HG02759 (cell line): Measurements from ENCODE around the gene RBKS.

ENCODE experiments used
- ATAC-seq: cut with Tn5 transposase; IDR thresholded peaks from one replicate; pipeline ENCODE4 v1.9.1; 2021; ENCODE audit warnings: mild to moderate bottlenecking, moderate library complexity; ENCODE audit not compliant: unreplicated experiment

The RBKS gene

DNA sequence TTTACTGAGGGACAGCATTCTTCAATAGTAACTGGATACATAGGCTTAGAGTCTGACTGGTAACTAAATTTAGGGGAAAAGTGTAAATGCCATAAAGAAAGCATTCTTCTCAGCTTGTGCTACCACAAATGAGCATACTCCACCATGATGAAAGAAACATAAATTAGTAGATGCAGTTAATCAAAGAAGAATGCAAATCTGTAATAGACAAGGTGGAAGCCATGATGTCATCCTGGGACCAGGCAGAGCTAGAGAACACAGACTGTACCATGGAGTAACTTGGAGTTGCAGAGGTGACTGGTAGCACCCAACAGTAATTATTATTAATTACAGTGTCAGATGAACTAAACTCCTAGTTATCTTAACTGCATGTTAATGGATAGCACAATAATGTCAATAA lies 51.7 kb downstream of the RBKS start:
- ATAC-seq, result no peak

DNA sequence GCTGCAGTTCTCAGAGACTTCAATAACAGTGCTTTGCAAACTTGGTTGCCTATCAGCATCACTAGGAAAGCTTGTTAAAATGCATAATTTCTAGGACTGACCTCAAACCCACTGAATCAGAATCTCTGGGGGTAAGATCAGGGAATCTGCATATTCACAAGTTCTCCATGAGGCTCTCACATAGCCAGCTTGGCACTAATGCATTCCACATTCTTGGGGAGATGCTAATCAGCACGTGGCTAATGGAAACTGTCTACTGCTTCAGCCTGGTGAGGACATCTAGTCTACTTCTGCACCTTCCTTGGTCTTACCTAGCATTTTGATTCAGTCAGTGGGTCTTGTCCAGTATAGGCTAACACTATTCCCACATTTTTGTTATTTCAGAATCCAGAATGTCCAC lies 56.3 kb downstream of the RBKS start:
- no peak for ATAC-seq

DNA sequence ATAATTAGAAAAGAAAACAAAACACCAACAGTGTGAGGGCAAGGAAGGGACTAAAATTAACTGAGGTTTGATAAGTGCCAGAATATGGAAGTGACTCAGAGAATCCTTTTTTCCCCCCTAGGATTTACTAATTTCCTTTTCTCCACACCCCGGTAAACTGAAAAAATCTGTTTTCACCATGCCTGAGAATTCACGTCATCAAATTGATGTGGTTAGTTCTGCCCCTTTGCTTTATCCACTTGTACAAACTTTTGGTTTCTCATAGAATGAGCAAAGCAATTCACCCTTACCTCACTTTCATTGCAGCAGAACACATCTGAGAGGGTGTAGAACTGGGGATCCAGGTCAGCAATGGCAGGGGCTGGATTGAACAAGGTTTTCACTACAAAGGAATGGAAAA lies 57.8 kb downstream of the RBKS start:
- ATAC-seq, result no peak

DNA sequence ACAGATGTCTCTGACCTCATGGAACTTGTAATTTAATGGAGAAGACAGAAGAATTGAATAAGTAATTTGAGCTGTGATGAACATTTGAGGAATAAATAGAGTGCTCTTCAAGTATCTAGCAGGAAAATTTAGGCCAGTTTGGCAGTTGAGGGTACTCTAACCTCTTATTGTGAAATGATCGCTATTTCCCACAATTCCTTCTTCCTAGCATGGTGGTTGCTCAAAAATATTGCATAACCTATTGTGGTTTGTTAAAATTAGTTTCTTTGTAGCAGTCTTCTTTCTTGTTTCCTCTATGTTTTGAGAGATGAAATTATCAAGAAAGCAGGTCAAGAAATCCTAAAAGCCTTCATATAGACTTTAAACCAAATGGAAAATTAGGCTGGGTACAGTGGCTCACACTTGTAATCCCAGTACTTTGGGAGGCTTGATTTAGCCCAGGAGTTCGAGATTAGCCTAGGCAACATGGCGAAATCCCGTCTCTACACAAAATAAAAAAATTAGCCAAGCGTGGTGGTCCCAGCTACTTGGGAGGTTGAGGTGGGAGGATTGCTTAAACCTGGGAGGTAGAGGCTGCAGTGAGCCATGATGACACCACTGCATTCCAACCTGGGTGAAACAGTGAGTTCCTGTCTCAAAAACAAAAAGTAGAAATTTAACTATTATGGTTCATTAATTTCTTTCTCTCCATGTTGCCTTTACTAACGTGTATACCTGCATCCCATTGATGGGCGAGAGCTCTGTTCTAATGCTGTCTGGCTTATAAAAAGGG lies 58.7 kb downstream of the RBKS start:
- no peak for ATAC-seq

DNA sequence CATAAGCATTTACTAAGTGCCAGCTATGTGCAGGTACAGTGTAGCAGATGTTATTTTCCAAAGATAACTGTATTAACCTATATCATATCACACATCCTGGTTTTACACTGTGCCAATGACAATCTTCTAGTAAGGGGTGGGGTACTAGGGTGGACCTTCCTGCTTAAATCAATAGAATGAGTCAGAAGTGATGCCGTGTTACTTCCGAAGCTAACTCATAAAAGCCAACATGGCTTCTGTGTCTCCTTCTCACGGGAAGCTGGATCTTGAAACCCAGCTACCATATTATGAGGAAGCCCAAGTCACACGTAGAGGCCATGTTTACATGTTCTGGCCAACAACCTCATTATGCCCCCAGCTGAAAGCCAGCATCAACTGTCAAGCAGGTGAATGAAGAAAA lies 59.5 kb downstream of the RBKS start:
- ATAC-seq, result no peak

DNA sequence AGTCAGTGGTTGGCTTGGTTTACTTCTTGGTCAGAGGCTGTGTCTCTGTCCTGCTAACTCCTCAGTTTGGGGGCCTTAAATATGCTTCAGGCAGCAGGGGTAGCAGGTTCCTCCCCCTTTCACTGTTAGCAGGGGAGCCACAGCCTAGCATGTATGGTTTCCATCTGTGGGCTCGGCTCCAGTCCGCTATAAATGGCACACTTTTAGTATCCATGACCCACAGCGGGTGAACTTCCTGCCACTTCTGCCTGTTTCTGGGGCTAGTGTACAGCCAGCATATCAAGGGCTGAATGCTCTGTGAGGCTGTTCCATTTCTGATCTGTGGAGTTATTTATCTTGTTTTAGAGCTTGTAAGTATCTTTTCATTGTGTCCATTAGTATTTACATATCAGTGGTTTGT lies 60.4 kb downstream of the RBKS start:
- ATAC-seq, result no peak

DNA sequence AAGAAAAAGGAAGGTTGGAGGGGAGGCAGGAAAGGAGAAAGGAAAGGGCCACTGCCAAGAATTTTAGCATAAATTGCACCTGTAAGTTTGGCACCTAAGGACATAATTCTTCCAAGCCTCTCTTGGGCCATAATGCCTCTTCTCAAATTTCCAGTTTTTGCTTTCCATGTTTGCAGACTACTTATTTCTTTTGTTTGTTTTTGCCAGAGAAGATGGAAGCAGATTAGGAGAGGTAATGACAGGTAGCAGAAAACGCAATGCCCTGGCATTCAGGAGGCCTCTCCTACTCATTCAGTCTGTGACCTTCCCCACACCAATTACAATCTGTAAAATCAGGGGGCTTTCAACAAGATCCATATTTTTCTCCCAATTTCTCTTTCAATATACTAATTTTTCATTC lies 61.9 kb downstream of the RBKS start:
- no peak for ATAC-seq

DNA sequence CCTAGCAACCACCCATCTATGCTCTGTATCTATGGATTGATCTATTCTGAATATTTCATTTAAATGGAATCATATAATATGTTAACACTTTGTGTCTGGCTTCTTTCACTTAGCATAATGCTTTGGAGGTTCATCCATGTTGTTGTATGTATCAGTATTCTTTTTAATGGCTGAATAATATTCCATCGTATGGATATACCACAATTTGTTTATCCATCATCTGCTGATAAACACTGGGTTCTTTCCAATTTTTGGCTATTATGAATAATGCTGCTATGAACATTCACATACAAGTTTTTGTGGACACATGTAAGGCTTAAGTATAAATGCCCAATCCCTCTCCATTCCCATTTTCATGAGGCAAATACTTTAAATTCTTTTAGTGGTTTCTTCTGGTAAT lies 65.8 kb downstream of the RBKS start:
- ATAC-seq, result no peak

DNA sequence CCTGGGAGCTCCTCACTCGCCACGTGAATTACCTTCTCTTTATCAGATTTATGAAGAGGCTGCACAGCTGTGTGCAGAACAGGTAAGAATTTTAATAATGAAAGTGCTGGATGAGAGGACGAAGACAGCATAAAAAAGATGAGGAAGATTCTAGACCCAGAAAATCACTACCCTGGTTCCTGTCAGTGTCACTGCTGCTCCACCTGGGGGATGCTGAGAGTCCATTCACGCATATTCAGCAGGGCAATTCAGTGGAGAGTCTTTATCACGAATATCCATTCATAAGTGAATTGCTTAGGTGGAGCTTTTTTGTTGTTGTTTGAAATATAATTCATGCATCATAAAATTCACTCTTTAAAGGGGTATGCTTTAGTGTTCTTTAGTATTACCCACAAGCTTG lies 66.6 kb downstream of the RBKS start:
- ATAC-seq, result no peak

DNA sequence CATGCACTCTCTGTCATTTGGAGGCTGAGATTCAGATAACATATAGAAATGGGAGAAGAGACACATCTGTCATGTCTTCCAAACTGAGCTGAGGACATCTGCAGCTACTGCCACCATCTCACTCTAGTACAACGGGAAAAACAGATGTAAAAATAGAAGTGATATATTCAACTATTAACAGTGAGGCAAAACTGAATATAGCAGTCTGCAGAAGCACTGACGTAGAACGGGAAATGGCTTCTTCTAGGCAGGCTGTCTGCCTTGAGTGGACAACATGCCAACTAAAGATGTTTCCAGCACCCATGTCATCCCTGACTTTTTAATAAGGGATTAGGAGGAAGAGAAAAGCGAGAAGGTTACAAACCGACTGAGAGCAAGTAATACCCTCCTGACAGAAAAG lies 67.1 kb downstream of the RBKS start:
- ATAC-seq, result no peak

DNA sequence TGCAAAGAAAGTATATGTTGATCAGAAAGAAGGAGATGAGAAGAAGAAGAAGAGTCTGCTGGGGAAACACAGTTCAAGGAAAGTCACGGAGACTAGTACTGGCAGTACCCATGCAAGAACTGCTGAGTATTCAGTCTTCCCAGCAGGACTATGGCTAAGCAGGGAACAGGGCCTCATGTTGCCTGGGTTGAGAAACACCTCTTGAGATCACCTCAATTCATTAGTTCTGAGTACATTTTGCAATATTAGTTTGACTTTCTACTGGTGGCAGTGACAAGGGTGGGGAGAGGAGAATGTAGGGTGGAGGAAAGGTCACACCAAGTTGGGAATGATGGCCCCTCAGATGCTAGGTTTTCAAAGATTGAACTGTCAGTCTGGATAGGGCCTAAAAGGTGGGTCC lies 68.1 kb downstream of the RBKS start:
- no peak for ATAC-seq

DNA sequence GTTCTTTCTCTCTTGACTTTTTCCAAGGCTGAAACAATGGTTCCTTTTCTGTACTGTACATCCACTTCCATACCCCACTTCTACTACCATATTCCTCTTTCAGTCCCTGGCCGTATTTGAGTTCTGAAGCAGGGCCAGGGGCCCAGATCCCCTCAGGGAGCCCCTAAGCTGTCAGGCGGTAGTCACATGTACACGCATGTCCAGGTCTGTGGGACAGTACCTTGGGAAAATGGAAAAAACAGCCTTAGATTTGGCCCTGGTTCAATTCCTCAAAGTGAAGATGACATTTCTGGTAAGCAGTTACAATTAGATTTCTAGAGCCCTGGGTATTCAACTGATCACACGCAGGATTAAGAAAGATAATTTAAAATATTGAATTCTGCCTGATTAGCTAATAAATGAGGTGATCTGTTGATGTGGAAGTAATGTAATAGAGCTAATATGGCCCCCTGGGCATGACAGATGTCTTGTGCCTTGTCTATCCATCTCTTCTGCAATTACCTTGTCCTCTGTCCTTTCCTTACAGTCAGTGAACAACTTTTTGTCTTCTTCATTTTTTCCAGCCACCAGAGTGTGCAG lies 74.2 kb downstream of the RBKS start:
- no peak for ATAC-seq

DNA sequence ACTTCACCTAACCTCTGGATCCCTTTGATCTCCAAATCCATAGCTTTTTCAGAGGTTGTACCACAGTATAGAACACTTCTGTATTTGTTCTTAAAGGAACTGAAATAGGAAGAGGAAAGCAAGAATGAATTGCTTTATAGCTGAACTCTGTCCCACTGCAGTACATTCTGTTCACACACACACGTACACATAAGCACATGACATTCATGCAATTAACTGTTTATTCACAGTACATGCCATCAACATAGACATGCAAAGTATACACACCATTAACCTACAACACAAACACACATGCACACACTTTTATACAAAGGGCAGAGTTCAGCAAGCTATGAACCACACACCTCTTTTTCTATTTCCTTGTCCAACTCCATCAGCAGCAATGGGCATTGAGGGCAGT lies 75.4 kb downstream of the RBKS start:
- no peak for ATAC-seq

DNA sequence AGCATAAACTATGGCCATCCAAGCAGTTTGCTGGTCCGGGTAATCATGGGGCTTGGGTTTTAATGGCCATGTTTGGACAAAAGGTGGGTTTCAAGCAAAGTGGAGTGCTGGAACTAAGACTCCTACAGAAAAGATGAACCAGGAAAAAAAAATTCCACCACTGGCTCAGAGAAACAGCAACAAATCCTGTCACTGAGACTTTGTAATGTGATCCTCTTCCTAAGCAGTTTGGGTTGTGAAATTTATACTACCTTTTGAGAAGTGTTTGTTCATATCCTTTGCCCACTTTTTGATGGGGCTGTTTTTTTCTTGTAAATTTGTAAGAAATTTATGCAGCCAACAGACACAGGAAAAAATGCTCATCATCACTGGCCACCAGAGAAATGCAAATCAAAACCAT lies 78.4 kb downstream of the RBKS start:
- ATAC-seq, result no peak

DNA sequence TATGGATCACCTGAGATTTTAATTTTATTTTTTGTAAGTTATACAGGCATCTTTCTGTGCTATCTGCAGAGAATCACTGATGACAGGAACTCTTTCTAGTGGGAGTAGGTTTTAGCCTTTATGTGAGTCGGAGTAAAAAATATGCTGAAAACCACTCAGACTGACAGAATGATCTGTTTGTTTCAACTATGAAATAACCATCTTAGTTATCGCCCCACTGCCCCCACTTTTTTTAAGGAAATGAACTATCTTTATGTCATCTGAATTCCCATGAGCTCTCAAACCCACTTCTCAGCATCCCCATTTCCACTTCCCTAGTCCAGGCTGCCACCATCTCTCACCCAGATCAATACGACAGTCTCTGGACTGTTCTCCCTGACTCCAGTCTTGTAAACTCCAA lies 79.7 kb downstream of the RBKS start:
- no peak for ATAC-seq

DNA sequence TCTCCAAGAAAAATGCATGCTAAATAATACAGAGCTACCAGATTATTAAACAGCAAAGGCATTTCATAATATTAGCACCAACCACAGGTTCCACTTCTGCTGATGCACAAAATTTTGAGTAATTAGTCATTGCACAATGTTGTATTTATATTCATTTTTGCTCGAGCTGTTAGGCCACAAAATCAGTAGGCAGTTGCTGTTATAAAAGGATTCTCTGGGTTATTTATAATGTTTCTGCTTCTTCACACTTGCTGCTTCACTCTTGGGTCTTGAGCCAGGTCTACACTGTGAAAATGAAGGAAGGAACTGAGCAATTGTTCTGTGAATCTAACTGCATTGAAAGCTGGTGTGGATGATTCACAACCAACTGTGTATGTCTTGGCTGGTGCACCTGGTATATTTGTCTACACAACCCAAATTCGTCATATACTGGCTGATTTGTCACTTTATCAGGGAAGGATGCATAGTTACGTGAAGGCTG lies 80.4 kb downstream of the RBKS start:
- no peak for ATAC-seq

DNA sequence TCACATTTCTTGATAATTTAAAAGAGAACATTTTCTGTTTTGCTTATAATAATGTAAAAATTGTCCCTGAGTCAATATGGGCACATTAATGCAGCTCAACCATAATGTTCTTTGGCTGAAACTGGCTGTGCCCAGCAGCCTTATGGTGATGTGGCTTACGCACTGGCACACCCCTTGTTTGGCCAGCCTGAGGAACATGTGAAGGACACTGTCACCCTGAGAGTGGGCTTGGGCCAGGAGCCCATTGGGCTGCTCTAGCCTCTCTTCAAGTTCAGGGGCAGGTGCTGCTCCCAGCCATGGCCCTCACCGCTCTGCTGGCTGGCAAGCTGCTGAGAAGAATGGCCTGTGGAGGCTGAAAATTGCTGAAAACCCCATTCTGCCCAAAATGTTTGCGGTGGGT lies 81.2 kb downstream of the RBKS start:
- no peak for ATAC-seq

DNA sequence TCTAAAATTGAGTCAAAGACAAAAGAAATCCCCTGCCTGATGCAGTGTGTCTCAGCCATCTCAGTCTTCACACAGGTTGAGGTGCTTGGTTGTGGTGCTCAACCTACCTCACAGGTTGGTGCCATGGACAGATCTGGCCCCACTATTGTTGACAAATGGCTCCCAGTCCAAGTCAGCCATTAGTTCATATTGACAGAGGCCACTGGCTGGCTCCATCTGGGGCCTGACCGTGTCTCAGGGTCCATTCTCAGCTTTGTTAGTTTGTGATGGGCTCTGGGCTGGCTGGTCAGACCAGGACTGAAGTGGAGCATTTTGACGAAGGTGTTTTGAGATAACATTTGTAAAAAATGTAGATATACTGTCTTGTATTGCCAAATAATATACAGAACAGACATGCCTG lies 81.8 kb downstream of the RBKS start:
- ATAC-seq, result no peak

DNA sequence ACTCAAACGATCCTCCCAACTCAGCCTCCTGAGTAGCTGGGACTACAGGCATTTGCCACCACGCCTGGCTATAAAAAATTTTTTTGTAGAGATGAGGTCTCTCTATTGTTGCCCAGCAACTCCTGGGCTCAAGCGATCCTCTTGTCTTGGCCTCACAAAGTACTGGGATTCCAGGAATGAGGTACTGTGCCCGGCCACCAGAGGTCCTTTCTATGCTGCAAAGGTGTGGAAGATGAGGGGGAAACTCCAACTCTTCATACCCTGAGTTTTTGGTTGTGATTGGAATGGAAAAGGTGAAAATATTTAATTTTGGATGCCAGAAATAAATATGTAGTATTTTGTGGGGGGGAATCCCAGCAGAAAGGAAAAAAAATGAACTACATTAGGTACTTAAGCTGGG lies 82.7 kb downstream of the RBKS start:
- ATAC-seq, result no peak

DNA sequence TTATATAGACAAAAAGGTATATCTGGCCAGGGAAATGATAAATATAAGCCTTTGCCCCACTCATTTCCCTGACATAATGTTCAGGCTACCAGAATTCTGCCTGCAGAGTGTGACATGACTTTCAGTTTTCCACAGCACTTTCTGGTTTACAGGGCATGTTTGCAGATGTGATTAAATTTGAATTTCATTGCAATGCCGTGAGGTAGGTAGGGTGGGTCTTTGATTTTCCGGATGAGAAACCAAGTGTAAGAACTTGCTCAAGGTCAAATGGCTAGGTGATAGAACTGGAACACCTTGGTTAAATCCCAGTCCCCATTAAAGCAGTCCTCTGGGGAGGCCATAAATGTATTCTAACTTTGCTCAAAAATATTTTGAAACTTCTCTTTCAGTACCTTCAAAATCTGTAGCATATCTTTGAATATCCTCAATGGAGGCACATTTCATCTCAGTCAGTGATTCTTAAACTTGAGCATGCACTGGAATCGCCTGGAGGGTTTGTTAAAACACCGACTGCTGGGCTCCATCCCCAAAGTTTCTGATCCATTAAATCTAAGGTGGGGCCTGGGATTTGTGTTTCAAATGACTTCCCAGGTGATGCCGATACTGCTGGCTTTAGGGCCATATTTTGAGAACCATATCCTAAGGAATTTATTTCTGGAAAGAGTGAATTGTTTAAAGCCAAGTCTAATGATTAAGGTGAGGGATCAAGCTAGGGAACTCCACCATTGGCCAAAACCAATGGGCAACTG lies 83.7 kb downstream of the RBKS start:
- no peak for ATAC-seq

DNA sequence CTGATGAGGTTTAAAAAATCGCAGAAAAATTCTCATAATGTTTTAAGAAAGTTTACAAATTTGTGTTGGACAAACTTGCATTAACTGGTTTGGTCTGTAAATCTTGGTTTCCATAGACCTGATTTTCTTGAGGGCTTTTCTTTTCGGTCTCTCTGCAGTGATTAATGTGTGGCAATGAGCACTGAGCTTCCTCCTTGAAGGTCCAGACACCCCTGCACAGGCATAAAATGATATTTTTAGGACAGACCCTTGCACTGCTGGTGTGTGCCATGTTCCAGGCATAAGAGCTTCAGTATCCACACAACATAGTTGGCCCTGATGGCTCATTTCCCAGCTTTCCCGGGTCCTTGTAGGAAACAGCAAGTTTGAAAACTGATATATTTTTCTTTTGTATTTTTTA lies 85.0 kb downstream of the RBKS start:
- no peak for ATAC-seq

DNA sequence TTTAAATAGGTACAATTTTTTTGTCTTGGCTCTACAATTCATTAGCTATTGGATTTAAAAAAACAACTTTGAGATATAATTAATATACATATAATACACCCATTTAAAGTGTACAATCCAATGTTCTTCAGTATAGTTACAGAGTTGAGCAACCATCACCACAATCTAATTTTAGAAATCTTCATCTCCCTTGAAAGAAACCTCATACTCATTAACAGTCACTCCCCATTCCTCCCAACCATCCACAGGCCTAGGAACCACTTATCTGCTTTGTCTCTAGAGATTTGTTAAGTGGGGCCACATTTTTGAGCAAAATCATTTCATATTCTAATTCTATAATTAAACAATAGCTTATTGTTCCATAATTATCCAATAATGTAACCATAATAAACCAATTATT lies 86.0 kb downstream of the RBKS start:
- no peak for ATAC-seq
